Heart left ventricle (tissue), 13 donors: ENCODE measurements around the gene AP1M2.
A peak's percentile ranks its signal among the peaks of the same experiment; 100 is the strongest.

Source experiments
- POLR2A ChIP-seq, 2 donors: fragments of 450-650 bp; IDR thresholded peaks; one replicate each; pipeline ENCODE4 v1.6.1; 2017; ENCODE audit warnings: antibody characterized with exemption in 2 of 2, mild to moderate bottlenecking in 2 of 2, moderate library complexity in 2 of 2
- TF ChIP-seq, protein P1 (sequence below), 12 donors: fragments of 200-600 bp; sonication (generic) in 4 of 12; IDR thresholded peaks; one replicate each; pipeline versions ENCODE4 v1.5.0 to v1.8.0; 2018 to 2022; ENCODE audit warnings: antibody characterized with exemption in 12 of 12, mild to moderate bottlenecking in 5 of 12
- donor health status: ischemic (EF 13 %, LVEDD 7.1; RV severe dilation, severe dysfunction).
- donor health status: DM: no; HTN: yes; CAD: no.
- donor health status: DM: no; HTN: no; CAD: no.
- donor health status: ischemic (EF 25% LVEDD 6.9; RV normal size, moderate dysfunction).
- donor health status: ischemic (EF 25% LVEDD 5.7; RV mildly dilated, moderate dysfunction).
- donor health status: ischemic (EF 35%, LVEDD 5.7; RV mildly dilated, moderate dysfunction).
- donor health status: nonischemic (EF 11% LVEDD 7.7; RV severe dilation, severe dysfunction).
- donor health status: DM: yes; HTN: yes; CAD: no.
- donor health status: PGD.
- donor health status: ischemic (EF 29% LVEDD 5.4; RV normal size, mild dysfunction).
- donor health status: nonischemic (EF 23%, LVEDD 6.1; RV moderate dilation, normal function).

DNA sequence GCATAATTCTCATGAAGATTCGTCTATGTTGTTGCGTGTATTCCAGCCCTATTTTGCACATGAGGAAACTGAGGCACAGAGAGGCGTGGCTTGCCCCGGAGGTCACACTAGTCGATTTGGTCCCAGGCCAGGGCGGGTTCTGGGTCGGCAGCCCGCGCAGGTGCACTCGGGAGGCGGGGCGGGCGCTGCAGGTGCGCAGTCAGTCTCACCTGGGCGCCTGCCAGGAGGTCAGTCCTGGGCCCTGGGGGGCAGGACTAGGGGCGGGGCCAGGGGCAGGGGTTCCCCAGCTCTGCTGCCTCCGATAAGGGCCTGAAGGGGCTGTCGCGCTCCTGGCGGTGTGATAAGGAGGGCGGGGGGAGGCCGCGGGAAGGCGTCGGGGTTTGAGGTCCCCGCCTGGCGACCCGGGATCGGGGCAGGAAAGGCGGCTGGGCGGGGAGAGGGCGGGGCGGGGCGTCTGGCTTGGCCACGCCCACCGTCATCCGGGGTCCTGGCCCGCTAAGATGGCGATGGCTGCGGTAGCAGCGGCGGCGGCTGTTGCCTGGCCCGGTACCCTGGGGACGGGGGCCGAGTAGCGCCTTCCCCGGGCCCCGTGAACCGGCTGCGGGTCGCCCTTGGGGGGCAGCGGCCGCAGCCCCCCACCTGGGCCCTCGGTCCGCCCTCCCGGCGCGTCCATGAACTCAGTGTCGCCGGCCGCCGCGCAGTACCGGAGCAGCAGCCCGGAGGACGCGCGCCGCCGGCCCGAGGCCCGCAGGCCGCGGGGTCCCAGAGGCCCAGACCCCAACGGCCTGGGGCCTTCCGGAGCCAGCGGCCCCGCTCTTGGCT is 43.5 kb downstream of the AP1M2 start, which contains the start of gene ATG4D:
- TF ChIP-seq POLR2A (IDR thresholded peaks at IDR 0.05), result peak in 1 of 2 donors; percentile 78
- TF ChIP-seq, protein P1, sequence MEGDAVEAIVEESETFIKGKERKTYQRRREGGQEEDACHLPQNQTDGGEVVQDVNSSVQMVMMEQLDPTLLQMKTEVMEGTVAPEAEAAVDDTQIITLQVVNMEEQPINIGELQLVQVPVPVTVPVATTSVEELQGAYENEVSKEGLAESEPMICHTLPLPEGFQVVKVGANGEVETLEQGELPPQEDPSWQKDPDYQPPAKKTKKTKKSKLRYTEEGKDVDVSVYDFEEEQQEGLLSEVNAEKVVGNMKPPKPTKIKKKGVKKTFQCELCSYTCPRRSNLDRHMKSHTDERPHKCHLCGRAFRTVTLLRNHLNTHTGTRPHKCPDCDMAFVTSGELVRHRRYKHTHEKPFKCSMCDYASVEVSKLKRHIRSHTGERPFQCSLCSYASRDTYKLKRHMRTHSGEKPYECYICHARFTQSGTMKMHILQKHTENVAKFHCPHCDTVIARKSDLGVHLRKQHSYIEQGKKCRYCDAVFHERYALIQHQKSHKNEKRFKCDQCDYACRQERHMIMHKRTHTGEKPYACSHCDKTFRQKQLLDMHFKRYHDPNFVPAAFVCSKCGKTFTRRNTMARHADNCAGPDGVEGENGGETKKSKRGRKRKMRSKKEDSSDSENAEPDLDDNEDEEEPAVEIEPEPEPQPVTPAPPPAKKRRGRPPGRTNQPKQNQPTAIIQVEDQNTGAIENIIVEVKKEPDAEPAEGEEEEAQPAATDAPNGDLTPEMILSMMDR (IDR thresholded peaks at IDR 0.05), result no peak
